K562 (cell line): ENCODE data around the gene AKT1S1. TPM values are rescaled to one million over a fixed set of nuclear protein-coding genes. Genes with fewer than 3 reads are reported as not detected.

Experiments
- ATAC-seq: fragments of 200-7000 bp; cut with Tn5 transposase; 3 replicates; pipeline ENCODE4 v1.9.1; 2020; ENCODE audit warnings: moderate library complexity
- BruUV-seq: library from RNA; stranded (reverse); fragments of 400-500 nt; replicated peaks from 2 replicates; lab custom pipeline; 2021; lab: Mats Ljungman, UMichigan
- CTCF ChIA-PET: fragments of 300-600 bp; formaldehyde crosslinking; extraction: SDS; loops from one replicate; lab custom pipeline; 2021; ENCODE audit warnings: low intra/inter-chr PET ratio; lab: Yijun Ruan, JAX
- POLR2A ChIA-PET: fragments of 300-600, 350-650 bp; sonication (Branson Sonifier 250); formaldehyde crosslinking; extraction: SDS; loops from one replicate; lab custom pipeline; 2021; ENCODE audit warnings: antibody characterized with exemption, inconsistent platforms; lab: Yijun Ruan, JAX
- DNase-seq, 4 experiments: peaks; one replicate each; pipeline versions ENCODE4 v3.0.0 to v3.0.0-alpha.2; 2011 to 2018; ENCODE audit warnings: low spot score in 3 of 4, mixed read lengths in 3 of 4; ENCODE audit errors: extremely low read depth in 1 of 4
- FAIRE-seq: peaks from 2 replicates; lab custom pipeline; 2011; peaks lifted over from hg19 to GRCh38; lab: Jason Lieb, UNC
- H2AFZ ChIP-seq: 2 replicates; pipeline ENCODE4 v1.6.0; 2011; ENCODE audit warnings: low read depth, low read length, control low read depth, inconsistent platforms
- H3K27ac ChIP-seq: fragments of 200-600 bp; 3 replicates; pipeline ENCODE4 v1.8.0; 2011; ENCODE audit warnings: low read depth, mild to moderate bottlenecking, control low read depth, inconsistent platforms, low read length, moderate library complexity, mixed read lengths; ENCODE audit errors: extremely low read depth
- H3K27me3 ChIP-seq, 2 experiments: fragments of 300-600 bp in 1 of 2; 2 replicates in 1 of 2; 3 replicates in 1 of 2; pipeline versions ENCODE4 v1.6.0 to v1.8.0; 2011; ENCODE audit warnings: inconsistent platforms in 2 of 2, low read length in 2 of 2, mild to moderate bottlenecking in 1 of 2, mixed read lengths in 1 of 2, moderate library complexity in 1 of 2; ENCODE audit not compliant: control insufficient read depth in 2 of 2, insufficient read depth in 2 of 2
- H3K36me3 ChIP-seq: fragments of 300-600 bp; 3 replicates; pipeline ENCODE4 v1.8.0; 2011; ENCODE audit warnings: mild to moderate bottlenecking, low read length, inconsistent platforms; ENCODE audit not compliant: control insufficient read depth, insufficient read depth
- H3K4me1 ChIP-seq, 2 experiments: fragments of 200-600 bp in 1 of 2; replicated peaks in 1 of 2; 2 replicates in 1 of 2; 3 replicates in 1 of 2; pipeline versions ENCODE4 v1.5.1 to v1.8.0; 2011; ENCODE audit warnings: inconsistent platforms in 2 of 2, low read length in 2 of 2, mild to moderate bottlenecking in 1 of 2, mixed read lengths in 1 of 2, moderate library complexity in 1 of 2; ENCODE audit not compliant: control insufficient read depth in 2 of 2, insufficient read depth in 2 of 2
- H3K4me2 ChIP-seq: 2 replicates; pipeline ENCODE4 v1.6.1; 2011; ENCODE audit warnings: low read length, control low read depth, inconsistent platforms, mixed read lengths; ENCODE audit not compliant: insufficient read depth
- H3K4me3 ChIP-seq: fragments of 200-600 bp; sonication (generic), shearing (Covaris generic); 2 replicates; pipeline ENCODE4 v1.5.1; 2016; ENCODE audit warnings: control low read depth, inconsistent platforms
- H3K79me2 ChIP-seq: fragments of 200-600 bp; 3 replicates; pipeline ENCODE4 v1.8.0; 2011; ENCODE audit warnings: low read length, inconsistent platforms; ENCODE audit not compliant: control insufficient read depth, insufficient read depth
- H3K9ac ChIP-seq, 2 experiments: 2 replicates each; pipeline versions ENCODE4 v1.6.0 to v1.6.1; 2011; ENCODE audit warnings: low read depth in 2 of 2, low read length in 2 of 2, control low read depth in 1 of 2, inconsistent platforms in 1 of 2, mild to moderate bottlenecking in 1 of 2, mixed read lengths in 1 of 2; ENCODE audit not compliant: insufficient read depth in 1 of 2
- H3K9me1 ChIP-seq: one replicate; pipeline ENCODE4 v1.6.0; 2011; ENCODE audit warnings: inconsistent platforms, mild to moderate bottlenecking, low read length, moderate library complexity; ENCODE audit not compliant: control insufficient read depth, insufficient read depth
- H3K9me3 ChIP-seq: replicated peaks from 2 replicates; pipeline ENCODE4 v1.5.1; 2011; ENCODE audit warnings: low read depth, low read length, inconsistent platforms; ENCODE audit not compliant: control insufficient read depth, insufficient read depth
- H4K20me1 ChIP-seq: replicated peaks from 2 replicates; pipeline ENCODE4 v1.6.1; 2011; ENCODE audit warnings: low read length, inconsistent platforms, mixed read lengths; ENCODE audit not compliant: control insufficient read depth, insufficient read depth
- EWSR1 ChIP-seq: fragments of 450-650 bp; IDR thresholded peaks from 2 replicates; pipeline ENCODE4 v1.6.1; 2018; ENCODE audit warnings: borderline replicate concordance, mild to moderate bottlenecking, low read depth, moderate library complexity; ENCODE audit not compliant: partially characterized antibody
- KDM5B ChIP-seq: fragments of 200-600 bp; sonication (generic); IDR thresholded peaks from 2 replicates; pipeline ENCODE4 v1.6.1; 2012; ENCODE audit warnings: low read depth, mild to moderate bottlenecking, moderate library complexity, low read length, control low read depth, inconsistent platforms; ENCODE audit not compliant: insufficient replicate concordance
- POLR2A ChIP-seq: fragments of 450-650 bp; conservative IDR thresholded peaks from 2 replicates; pipeline ENCODE4 v1.6.1; 2016
- POLR2G ChIP-seq: fragments of 200-400 bp; formaldehyde crosslinking; IDR thresholded peaks from 2 replicates; pipeline ENCODE4 v1.6.1; 2017; ENCODE audit warnings: low read depth, mild to moderate bottlenecking, antibody characterized with exemption, low read length, moderate library complexity
- RBFOX2 ChIP-seq: fragments of 200-400 bp; formaldehyde crosslinking; IDR thresholded peaks from 2 replicates; pipeline ENCODE4 v1.6.1; 2017; ENCODE audit warnings: low read depth, mild to moderate bottlenecking, low read length, moderate library complexity
- SETDB1 ChIP-seq: IDR thresholded peaks from one replicate; pipeline ENCODE4 v1.6.1; 2012; ENCODE audit warnings: low read length, control low read depth, inconsistent platforms
- WGBS: fragments of 100-300 bp; shearing (Covaris generic); methylation state at CpG from one replicate; pipeline ENCODE4 v1.1.6; 2016; ENCODE audit warnings: low coverage, mixed read lengths; ENCODE audit not compliant: insufficient coverage; ENCODE audit errors: missing lambda C conversion rate; 5-methylcytosine and 5-hydroxymethylcytosine counted together
- in situ Hi-C: fragments of 300-500 bp; cut with MboI; formaldehyde crosslinking; loops from 4 replicates; pipeline ENCODE4 v1.15.0; 2018; ENCODE audit warnings: inconsistent platforms, mixed read lengths
- intact Hi-C: fragments of 100-400 bp; cut with micrococcal nuclease; formaldehyde crosslinking; loops from 2 replicates; pipeline ENCODE4 v1.14.2; 2022
- polyA plus RNA-seq, 8 experiments: library from polyadenylated mRNA; depleted of rRNA in 4 of 8; stranded (reverse) in 5 of 8; unstranded in 3 of 8; fragments of >200 nt; fragmentation: Nextera tagmentation in 2 of 8; fragmentation: Illumina TruSeq in 1 of 8; extraction: Ambion mirVana in 2 of 8; extraction: Trizol in 1 of 8; gene quantifications; 2 replicates each; pipeline versions ENCODE4 v1.2.1 to v1.2.3, GENCODE V29; 2011 to 2014; ENCODE audit warnings: inconsistent platforms in 1 of 8, missing spikeins in 1 of 8
- total RNA-seq, 7 experiments: library from RNA; depleted of rRNA in 6 of 7; stranded (reverse); fragments of >200 nt in 6 of 7; fragmentation: Illumina TruSeq in 2 of 7; extraction: Trizol in 2 of 7; gene quantifications; 2 replicates each; pipeline versions ENCODE4 v1.2.1 to v1.2.3, GENCODE V29; 2011 to 2021; ENCODE audit warnings: low replicate concordance in 1 of 7
- TF ChIP-seq, protein P1 (sequence below): sonication (generic); formaldehyde crosslinking; IDR thresholded peaks from 2 replicates; pipeline ENCODE4 v1.8.1; 2023; ENCODE audit warnings: mild to moderate bottlenecking, missing genetic modification reagents
- TF ChIP-seq, protein P2 (sequence below), 2 experiments: fragments of 450-650 bp; IDR thresholded peaks; 2 replicates each; pipeline ENCODE4 v1.6.1; 2016

AKT1S1 gene
- total and polyA plus RNA-seq, 9 of the 15 experiments (the other 6 are each of a cell fraction or from before 2014, with no cell fraction given): 1.2 to 50.3 (median 17.1) TPM

DNA sequence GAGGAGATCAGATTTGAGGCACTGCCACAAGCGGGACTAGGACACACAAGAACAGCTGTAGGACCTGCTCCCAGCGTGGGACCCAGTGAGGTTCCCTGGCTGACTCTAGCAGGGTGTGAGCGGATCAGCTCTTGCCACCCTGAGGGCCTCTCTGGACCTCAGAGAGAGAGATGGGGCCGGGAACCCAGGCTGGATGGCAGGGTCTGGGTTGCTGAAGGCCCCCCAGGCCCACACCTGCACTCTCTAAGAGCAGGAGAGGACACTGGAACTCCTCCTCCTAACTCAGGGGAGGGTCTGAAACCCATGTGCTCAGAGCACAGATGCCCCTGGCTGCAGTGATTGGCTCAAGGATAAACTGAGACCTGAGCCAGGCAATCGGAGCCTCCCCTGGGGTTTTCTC, 33.0 kb upstream of the AKT1S1 start:
- WGBS: 90% methylated on average over 5 of the region's 5 CpGs
- Histone ChIP-seq H4K20me1 (peaks cover 35% of the 10 kb centered on the region), H3K27me3 (no peaks in the 10 kb centered on the region), H3K9me1 (no peaks in the 10 kb centered on the region), H3K4me1 (peaks cover 0 to 23% of the 10 kb centered on the region in 2 experiments; a peak in 2 of 5 replicates), H3K9me3 (no peaks in the 10 kb centered on the region), H3K4me2 (no peak overlapping the region), H3K27ac (no peak overlapping the region), H3K9ac (peak overlapping the region in 1 of 2 experiments; percentile 14; a peak in 1 of 4 replicates), H3K4me3 (no peak overlapping the region), H2AFZ (no peak overlapping the region), H3K36me3 (peaks cover 86% of the 10 kb centered on the region; the same call in 2 of the 3 replicates), H3K79me2 (peaks cover 47% of the 10 kb centered on the region)
- BruUV-seq: no TSS peak
- ChIA-PET CTCF (no interaction called here), POLR2A (interaction anchor here (0.6 to 13.2 kb wide), 5 partner anchors 10 to 26 kb away, joined by 3 to 105 read pairs (median 6); partner anchors contain the start of genes ATF5 and NUP62)
- TF ChIP-seq EWSR1 (no peak), POLR2A (0 out of 2 replicates have a peak, but pooled peaks have one; percentile 38)
- intact Hi-C loops: no loop called here
- no peak for FAIRE-seq
- in situ Hi-C loops: no loop called here
- no peak for ATAC-seq
- no peak for DNase-seq

DNA sequence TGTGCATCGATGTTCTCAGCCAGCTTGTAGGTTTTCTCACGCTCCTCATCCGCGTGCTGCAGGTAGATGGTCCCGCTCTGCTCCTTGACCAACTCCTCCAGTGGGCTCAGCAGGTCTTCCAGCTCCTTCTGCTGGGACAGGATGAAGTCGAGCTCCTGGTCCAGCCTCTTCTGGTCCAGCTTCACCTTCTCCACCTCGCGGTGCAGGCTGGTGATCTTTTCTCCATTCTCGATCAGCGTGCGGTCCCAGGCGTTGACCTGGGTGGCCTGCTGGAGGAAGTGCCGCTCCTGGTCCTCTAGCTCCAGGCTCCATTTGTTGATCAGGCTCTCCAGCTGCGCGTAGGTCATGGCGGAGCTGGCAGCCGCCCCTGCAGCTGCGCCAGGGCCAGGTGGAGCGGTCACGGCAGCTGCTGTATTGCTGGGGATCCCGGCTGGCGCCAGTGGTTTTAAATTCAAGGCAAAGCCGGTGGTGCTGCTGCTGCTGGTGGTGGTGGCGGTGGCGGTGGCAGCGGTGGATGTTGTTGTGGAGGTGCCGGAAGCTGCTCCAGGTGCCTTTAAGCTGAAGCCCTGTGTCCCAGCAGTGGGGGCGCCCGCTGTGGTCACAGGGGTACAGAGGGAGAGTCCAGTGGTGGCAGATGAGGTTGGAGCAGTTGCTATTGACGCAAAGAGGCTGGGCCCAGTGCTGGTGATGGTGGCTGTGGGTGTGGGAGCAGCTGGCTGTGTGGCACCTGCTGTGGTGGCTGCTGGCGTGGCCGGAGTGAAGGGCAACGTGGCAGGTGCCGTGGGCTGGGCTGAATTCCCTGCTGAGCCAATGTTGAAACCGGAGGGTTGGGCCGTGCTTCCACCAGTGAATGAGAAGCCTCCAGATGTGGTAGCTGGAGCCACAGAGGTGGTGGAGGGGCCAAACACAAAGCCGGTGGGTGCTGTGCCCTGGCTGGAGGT, 31.6 kb upstream of the AKT1S1 start:
- no peak for DNase-seq
- no TSS peak for BruUV-seq
- H3K79me2 ChIP-seq: peaks cover 35% of the 10 kb centered on the region
- H3K9me3 ChIP-seq: no peaks in the 10 kb centered on the region
- peaks cover 73% of the 10 kb centered on the region; the same call in 2 of the 3 replicates for H3K36me3 ChIP-seq
- 97% methylated on average over 34 of the region's 37 CpGs for WGBS
- in situ Hi-C loops: no loop called here
- H4K20me1 ChIP-seq: peaks cover 30% of the 10 kb centered on the region
- peaks cover 0 to 23% of the 10 kb centered on the region in 2 experiments; a peak in 2 of 5 replicates for H3K4me1 ChIP-seq
- H2AFZ ChIP-seq: no peak overlapping the region
- H3K27ac ChIP-seq: no peak overlapping the region
- no peaks in the 10 kb centered on the region for H3K27me3 ChIP-seq
- H3K4me2 ChIP-seq: no peak overlapping the region
- peak overlapping the region in 1 of 2 experiments; percentile 28; a peak in 2 of 4 replicates for H3K9ac ChIP-seq
- POLR2A ChIA-PET: interaction anchor here (0.6 to 13.2 kb wide), 7 partner anchors 8 to 40 kb away, joined by 3 to 105 read pairs (median 4); partner anchors contain the start of genes ATF5 and NUP62
- no peaks in the 10 kb centered on the region for H3K9me1 ChIP-seq
- no peak for ATAC-seq
- intact Hi-C loops: no loop called here
- CTCF ChIA-PET: no interaction called here
- no peak overlapping the region for H3K4me3 ChIP-seq
- no peak for FAIRE-seq
- TF ChIP-seq SETDB1: no peak
- TF ChIP-seq, protein P1, sequence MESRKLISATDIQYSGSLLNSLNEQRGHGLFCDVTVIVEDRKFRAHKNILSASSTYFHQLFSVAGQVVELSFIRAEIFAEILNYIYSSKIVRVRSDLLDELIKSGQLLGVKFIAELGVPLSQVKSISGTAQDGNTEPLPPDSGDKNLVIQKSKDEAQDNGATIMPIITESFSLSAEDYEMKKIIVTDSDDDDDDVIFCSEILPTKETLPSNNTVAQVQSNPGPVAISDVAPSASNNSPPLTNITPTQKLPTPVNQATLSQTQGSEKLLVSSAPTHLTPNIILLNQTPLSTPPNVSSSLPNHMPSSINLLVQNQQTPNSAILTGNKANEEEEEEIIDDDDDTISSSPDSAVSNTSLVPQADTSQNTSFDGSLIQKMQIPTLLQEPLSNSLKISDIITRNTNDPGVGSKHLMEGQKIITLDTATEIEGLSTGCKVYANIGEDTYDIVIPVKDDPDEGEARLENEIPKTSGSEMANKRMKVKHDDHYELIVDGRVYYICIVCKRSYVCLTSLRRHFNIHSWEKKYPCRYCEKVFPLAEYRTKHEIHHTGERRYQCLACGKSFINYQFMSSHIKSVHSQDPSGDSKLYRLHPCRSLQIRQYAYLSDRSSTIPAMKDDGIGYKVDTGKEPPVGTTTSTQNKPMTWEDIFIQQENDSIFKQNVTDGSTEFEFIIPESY (CRISPR knock-in tag): peak; percentile 31; the same call in 1 of the 2 replicates
- TF ChIP-seq RBFOX2: peak; percentile 33; the same call in 1 of the 2 replicates
- peak; percentile 59 for TF ChIP-seq POLR2G
- peak; percentile 45; the same call in 1 of the 2 replicates for TF ChIP-seq POLR2A
- TF ChIP-seq, protein P2, sequence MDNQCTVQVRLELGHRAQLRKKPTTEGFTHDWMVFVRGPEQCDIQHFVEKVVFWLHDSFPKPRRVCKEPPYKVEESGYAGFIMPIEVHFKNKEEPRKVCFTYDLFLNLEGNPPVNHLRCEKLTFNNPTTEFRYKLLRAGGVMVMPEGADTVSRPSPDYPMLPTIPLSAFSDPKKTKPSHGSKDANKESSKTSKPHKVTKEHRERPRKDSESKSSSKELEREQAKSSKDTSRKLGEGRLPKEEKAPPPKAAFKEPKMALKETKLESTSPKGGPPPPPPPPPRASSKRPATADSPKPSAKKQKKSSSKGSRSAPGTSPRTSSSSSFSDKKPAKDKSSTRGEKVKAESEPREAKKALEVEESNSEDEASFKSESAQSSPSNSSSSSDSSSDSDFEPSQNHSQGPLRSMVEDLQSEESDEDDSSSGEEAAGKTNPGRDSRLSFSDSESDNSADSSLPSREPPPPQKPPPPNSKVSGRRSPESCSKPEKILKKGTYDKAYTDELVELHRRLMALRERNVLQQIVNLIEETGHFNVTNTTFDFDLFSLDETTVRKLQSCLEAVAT (IDR thresholded peaks at IDR 0.05): 0 out of 4 replicates have a peak, but pooled peaks of 1 of the 2 experiments have one; percentile 48
- TF ChIP-seq KDM5B: no peak
